ENCODE results near the gene PKN1.

PKN1 gene

DNA sequence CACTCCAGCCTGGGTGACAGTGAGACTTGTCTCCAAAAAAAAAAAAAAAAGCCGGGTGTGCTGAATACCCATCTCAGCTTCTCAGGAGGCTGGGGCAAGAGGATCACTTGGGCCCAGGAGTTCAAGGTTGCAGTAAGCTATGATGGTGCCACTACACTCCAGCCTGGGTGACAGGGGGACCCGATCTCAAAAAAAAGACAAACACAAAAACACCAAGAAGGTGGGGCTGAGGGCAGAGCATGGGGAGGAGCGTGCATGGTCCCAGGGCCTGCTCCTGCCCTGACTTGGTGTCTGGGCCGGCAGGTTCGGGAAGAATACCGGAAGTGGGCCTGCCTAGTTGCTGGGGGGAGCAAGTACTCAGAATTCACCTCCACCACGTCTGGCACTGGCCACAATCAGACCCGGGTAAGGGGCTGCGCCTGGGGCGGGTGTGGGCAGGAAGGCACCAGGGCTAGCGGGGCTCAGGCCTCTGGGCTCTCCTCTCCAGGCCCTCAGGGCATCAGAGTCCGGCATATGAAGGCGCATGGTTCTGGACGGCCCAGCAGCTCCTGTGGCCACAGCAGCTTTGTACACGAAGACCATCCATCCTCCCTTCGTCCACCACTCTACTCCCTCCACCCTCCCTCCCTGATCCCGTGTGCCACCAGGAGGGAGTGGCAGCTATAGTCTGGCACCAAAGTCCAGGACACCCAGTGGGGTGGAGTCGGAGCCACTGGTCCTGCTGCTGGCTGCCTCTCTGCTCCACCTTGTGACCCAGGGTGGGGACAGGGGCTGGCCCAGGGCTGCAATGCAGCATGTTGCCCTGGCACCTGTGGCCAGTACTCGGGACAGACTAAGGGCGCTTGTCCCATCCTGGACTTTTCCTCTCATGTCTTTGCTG is 25.3 kb upstream of the PKN1 start:
- peak; percentile 71 for DNase-seq

DNA sequence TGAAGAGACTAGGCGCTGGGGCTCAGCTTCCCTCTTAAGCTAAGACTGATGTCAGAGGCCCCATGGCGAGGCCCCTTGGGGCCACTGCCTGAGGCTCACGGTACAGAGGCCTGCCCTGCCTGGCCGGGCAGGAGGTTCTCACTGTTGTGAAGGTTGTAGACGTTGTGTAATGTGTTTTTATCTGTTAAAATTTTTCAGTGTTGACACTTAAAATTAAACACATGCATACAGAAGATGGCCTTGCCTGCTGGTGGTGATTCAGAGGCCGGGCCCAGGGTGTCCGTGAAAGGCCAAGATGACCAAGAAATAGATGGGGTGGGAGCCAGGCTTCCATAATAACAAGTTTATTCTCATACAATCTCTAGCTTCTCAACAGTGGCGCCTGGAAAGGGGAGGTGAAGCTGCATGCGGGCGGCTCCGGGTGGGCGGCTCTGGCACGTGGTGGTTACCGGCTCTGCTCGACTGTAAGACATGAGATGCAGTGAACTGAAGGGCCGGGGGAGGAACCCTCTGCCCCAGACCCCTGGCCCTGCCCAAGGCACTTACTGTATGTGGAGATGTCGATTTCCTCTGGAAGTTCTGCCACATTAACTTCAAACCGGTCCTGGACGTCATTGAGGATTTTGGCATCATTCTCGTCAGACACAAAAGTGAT is 24.5 kb upstream of the PKN1 start:
- no peak for DNase-seq

DNA sequence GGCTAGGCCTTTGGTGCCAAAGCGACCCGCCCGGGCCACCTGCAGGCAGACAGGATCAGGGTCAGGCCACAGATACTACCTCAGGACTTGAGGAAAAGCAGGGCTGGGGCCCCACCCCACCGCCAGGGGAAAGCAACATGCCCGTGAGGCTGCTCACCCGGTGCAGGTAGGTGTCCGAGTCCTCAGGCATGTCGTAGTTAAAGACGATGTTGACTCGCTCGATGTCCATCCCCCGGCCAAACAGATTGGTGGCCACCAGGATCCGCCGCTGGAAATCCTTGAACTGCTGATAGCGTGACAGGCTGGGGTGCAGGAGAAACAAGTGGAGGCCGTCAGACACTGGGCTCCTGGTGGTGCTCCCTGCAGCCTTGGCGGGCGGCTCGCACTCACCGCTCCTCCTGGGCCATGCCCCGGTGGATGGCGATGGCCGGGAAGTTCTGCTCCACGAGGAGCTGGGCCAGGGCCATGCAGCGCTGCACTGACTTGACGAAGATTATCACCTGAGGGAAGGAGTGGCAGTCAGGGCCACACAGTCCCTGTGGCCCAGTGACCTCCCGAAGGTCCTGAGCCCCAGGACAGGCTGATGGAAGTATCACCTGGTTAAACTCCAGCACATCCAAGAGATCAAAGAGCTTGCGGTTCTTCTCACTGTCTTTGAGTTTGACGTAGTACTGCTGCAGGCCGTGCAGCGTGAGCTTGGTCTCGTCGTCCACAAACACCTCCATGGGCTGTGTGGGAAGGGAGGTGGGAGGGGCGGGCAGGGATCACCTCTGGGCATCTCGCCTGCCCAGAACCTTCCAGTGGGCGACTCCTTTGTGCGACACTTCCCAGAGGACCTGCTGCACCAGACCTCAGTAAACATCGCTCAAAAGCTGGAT is 23.7 kb upstream of the PKN1 start:
- peak; percentile 66 for DNase-seq

DNA sequence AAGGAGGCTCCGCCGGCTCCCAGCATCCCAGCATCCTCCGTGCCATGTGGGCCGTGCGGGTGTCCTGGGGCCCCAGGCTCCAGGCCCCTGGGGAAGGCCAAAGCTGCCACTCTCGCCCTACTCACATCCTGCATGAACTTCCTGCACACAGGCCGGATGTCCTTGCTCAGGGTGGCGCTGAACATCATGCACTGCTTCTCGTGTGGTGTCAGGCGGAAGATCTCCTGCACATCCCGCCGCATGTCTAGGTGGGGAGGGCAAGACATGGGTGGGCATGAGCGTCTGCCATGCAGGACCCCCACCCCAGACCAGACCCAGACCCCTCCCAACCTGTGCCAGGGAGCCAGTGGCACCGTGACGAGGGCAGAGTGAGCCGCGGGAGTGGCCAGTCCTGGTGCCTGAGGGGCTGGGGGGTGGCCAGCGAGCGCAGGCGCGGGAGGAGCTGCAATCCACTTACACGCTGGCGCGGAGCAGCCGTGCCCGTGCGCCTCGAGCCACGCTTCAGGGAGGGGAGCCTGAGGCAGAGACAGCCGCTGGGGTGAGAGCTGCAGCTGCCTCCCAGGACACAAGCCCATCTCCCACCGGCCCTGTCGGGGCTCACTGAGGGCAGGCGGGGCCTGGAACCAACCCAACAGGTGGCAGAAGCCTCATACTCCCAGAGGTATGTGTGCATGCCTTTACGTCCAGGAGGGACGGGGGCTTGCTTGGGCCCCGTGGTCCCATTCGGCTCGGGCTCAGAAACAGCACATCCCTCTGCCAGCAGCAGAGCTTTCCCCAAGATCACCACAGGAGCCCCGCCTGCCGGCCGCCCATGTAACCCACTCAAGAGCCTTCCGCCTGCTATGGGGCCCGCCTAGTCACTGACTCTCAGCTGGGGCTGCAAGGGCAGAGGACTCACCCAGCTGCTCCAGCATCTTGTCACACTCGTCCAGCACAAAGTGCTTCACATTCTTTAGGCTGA is 22.7 kb upstream of the PKN1 start:
- DNase-seq: peak; percentile 71

DNA sequence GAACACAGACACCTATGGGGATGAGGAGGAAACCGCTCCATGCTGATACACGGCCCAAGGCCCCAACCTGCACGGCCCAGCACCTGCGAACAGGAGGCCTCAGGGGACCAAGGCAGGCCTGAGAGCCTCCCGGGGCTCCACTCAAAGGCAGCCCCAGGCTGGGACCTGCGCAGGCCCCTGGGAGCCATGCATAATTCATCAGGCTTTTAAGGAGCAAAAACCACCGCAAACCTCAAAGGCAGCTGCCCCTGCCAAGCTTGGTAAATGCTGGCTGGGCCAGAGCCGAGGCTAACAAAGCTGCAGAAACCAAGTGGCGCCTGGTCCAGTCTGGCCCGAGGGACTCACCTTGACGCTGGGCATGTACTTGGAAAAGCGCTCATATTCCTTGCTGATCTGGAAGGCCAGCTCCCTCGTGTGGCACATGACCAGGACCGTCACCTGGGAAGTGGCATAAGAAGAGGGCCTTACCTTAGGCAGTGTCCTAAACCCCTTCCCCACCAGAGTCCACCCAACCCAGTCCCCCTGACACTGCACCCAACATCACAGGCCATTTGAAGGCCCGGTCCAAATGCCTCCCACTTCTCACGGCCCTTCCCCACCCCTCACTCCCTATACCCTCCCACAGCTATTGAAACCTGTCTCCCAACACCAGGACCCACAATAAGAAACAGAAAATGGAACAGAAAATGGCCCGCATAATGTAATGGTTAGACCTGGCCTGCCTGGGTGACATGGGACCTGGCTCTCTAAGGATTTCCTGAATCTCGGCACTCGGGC is 21.8 kb upstream of the PKN1 start:
- DNase-seq: no peak

DNA sequence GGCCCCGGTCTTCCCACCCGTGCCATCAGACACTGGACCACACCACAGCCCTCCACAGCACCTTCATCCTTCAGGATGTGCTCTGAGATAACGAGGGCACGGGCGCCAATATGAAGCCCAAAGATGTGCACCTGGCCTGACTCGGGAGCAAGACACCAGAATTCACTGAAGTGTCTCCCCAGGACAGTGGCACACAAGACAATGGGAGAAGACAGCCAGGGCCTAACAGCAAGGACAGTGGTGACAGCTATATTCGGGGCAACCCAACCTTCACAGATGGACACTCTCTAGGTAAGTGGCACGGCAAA is 21.2 kb upstream of the PKN1 start:
- DNase-seq: no peak

DNA sequence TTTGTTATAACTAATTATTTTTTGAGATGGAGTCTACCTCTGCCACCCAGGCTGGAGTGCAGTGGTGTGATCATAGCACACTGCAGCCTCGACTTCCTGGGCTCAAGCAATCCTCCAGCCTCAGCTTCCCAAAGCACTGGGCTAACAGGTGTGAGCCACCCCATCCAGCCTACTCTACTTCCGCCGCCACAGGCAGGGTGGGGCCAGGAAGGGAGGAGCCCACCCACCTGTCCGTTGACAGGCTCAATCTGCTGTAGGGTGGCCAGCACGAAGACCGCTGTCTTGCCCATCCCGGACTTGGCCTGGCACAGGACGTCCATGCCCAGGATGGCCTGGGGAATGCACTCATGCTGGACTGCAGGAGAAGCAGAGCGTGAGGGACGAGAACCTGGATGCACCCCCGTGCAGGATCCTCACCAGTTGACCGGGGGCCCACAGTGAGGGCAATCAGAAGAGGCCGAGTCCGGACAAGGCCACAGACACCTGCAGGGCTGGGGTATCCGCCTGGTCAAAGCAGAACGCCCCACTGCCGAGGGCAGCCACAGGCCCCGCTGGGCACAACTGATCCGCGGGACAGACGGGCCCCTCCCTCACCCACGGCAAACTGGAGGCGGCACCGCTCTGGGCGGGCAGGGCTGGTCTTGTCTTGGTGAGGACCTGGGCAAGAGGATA is 20.6 kb upstream of the PKN1 start:
- DNase-seq: no peak

DNA sequence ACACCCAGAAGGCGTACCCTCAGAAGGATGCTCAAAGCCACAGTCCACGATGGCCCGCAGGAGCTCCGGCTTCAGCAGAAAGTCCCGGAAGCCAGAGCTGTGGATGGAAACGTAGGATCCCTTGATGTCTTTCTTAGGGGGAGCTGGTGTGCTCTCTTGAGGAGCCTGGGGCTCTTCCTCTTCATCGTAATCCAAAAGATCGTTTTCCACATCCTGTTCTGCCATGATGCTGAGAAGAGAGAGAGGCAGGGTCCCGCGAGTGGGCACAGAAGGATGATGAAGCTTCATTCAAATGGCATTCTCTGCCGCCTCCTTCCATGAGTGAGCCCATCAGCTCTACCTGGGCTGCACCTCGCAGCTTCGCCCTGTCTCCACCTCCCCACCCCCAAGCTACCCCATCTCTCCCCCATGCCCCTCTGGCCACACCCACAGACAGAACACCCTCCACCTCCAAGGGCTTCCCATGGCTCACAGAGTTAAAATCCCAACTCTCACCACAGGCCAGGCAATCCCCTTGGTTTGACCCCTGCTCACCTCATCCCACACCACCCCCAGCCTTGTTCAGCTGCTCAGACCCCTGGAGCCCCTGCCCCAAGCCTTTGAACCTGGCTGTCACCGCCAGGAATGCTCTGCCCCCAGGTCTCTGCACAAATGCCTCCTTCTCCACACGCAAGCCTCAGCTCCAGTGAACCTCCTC is 20.0 kb upstream of the PKN1 start:
- DNase-seq: no peak

DNA sequence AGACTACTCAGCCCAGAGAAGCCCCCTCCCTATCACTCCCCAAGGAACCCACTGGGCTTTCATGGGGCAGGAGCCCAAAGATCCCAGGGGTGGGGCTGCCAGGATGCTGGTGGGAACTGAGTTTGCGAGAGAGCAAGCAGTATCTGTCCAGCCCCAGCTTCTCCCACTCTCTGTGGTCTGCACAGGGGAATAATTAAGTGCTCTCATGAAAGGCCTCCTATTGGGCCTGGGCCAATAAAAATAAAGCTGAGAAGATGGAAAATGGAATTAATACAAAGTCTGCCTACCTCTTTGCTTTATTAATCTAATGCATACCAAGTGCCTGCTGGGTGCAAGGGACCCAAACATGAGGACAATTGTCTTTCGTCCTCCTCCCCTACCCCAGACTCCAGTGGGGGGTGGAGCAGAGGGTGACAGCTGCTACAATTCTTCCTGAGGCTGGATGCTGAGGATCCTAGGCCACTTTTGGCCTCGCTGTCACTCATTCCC is 19.4 kb upstream of the PKN1 start:
- no peak for DNase-seq

DNA sequence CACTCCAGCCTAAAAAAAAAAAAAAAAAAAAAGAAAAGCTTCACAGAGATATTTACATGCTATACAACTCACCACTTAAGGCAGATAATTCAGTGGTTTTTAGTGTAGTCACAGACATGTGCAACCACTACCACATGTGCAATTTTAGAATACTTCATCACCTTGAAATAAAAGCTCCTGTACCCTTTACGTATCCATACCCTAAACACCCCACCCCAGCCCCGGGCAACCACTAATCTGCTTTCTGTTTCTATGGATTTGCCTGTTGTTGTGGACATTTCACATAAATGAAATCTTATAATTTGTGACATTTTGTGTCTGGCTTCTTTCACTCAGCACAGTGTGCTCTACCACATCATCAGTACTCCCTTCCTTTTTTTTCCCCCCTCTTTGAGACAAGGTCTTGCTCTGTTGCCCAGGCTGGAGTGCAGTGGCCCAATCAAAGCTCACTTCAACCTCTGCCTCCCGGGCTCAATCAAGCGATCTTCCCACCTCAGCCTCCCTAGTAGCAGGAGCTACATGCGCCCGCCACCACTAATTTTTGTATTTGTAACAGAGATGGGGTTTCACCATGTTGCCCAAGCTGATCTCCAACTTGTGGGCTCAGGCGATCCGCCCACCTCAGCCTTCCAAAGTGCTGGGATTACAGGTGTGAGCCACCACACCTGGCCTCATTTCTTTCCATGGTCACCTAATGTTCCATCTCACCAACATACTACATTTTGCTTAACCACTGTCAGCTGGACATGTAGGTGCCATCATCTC is 18.0 kb upstream of the PKN1 start:
- no peak for DNase-seq

DNA sequence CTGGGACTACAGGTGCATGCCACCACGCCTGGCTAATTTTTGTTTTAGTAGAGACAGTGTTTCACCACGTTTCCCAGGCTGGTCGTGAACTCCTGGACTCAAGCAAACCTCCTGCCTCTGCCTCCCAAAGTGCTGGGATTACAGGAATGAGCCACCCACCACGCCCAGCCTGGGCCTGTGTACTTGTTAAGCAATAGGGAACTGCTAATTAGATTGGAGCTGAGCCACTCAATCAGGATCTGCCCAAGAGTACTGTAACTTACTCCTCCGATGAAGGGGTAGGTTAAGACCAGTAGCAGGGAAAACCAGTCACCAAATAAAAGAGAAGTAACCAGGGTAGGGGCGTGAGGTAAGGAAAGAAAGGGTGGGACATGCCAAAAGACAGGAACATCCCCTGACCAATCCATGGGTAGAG is 16.3 kb upstream of the PKN1 start:
- no peak for DNase-seq

DNA sequence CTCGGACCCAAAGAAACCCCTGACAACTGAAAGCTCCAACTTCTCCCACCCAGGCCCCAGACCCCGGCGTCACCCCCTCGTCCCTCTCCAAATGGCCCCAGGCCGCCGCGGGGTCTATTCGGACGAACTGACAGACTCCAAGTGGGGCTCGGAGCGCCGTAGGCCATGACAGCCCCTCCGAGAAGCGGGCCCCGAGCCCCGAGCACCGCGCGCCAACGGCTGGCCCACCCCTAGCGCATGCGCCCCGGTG is 14.3 kb upstream of the PKN1 start:
- peak; percentile 94 for DNase-seq

DNA sequence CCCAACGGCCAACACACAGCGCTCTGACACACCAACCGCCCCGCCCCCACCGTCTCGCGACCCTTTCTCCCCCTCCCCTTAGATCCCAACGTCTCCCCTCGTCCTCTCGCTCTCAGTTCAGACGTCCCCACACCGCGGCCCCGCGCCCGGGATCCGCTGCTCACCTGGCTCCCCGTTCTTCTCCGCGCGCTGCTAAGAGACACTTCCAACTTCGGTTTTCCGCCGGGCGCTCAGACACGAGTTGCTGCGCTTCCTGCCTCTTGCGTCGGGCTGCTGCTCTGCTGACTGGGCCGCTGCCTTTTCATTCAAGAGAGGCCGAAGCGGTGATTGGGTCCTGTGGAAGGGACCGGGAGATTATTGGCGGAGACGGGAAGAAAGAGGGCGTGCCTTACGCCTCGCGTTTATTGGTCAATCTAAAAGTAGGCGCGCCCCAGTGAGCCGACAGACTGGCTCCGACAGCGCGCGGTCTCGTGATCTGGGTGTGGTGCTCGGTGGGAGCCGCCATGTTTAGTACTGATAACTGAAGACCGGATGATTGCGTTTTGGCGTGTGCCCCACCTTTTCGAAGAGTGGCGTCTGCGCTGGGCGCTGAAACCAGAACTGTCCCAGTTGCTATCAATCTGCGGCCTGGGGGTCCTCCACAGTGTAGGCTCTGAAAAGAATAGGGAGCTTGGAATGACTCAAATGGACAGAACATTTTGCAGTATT is 13.8 kb upstream of the PKN1 start, which contains the start of gene DDX39A:
Gene DDX39A (minus strand): TSS at position 236 of the 708 bp plus-strand sequence. CDS start 6,121 bp downstream, outside the sequence.
- DNase-seq: peak; percentile 94

DNA sequence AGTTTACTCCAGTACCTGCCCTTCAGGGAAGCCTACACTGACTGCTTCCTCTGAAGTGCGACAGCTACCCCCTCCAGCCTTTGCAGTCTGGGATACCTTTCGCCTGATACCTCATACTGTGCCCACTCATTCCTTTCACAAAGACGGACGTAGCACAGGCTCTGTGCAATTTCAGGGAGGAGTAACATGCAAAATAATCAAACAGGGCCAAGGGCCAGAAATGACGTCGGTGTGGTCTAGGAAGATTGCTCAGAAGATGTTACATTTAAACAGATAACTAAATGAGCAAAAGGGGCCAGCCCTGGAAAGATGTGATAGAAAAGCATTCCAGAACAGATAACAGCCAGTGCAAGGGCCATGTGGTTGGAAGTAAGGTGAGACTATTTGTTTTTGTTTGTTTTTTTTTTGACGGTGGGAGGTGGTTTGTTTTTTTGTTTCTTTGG is 7.4 kb upstream of the PKN1 start:
- no peak for DNase-seq

DNA sequence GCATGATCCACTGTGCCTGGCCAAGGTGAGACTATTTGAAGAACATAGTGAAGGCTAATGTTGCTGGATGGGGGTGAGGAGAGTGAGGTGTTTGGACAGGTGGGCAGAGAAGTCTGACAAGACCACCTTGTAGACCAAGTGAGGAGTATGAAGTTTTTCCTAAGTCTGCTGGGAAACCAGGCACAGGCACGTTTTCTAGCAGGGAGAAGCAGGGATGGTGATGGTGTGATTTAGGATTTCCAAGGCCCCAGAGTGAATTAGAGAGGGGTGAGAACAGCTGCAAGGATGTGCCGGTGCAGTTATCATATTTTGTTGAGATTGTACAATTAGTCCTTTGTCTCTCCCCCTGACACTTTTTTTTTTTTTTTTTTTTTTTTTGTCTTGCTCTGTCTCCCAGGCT is 5.6 kb upstream of the PKN1 start:
- DNase-seq: no peak

DNA sequence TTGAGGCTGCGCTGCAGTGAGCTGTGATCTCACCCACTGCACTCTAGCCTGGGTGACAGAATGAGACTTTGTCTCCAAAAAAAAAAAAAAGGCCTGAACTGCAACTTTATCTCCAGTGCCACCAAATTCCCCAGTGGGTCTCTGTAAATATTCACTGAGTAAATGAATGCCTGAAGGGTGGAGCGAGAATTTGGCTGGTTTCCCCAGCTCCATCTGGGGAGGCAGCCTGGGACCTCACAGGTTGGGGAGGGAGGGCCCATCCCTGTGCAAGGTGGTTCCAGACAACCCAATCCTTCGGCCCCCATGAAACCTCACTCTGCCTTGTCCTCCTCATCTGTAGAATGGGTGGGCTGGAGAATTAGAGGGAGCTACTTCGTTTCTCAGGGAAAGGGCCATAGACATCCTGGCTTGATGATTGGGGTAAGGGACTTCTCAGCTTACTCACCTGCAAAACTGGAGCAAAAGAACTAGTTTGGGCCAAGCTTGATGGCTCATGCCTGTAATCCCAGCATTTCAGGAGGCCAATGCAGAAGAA is 4.2 kb upstream of the PKN1 start:
- no peak for DNase-seq

DNA sequence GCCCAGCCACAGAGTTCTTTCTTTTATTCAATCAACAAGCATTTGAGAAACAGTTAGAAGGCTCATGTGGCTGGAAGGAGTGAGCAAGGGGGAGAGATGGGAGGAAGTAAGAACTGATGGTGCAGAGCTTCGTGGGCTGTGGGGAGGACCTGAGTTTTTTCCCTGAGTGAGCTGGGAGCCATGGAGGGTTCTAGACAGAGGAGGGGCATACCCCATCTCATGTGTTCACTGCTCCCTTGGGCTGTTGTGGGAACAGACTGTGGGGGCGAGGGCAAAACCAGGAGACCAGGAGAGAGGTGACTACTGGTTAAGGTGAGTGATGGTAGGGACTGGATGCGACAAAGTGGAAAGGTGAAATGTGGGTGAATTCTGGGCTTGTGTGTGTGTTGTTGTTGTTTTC is 2.4 kb upstream of the PKN1 start:
- no peak for DNase-seq
